K562 (cell line): ENCODE measurements around the gene TSPAN18. TPM values are rescaled to one million over a fixed set of nuclear protein-coding genes. Genes with fewer than 3 reads are reported as not detected.

Experiments
- ATAC-seq: fragments of 200-7000 bp; cut with Tn5 transposase; 3 replicates; pipeline ENCODE4 v1.9.1; 2020; ENCODE audit warnings: moderate library complexity
- BruUV-seq: library from RNA; stranded (reverse); fragments of 400-500 nt; replicated peaks from 2 replicates; lab custom pipeline; 2021; lab: Mats Ljungman, UMichigan
- CTCF ChIA-PET: fragments of 300-600 bp; formaldehyde crosslinking; extraction: SDS; loops from one replicate; lab custom pipeline; 2021; ENCODE audit warnings: low intra/inter-chr PET ratio; lab: Yijun Ruan, JAX
- POLR2A ChIA-PET: fragments of 300-600, 350-650 bp; sonication (Branson Sonifier 250); formaldehyde crosslinking; extraction: SDS; loops from one replicate; lab custom pipeline; 2021; ENCODE audit warnings: antibody characterized with exemption, inconsistent platforms; lab: Yijun Ruan, JAX
- DNase-seq, 4 experiments: peaks; one replicate each; pipeline versions ENCODE4 v3.0.0 to v3.0.0-alpha.2; 2011 to 2018; ENCODE audit warnings: low spot score in 3 of 4, mixed read lengths in 3 of 4; ENCODE audit errors: extremely low read depth in 1 of 4
- FAIRE-seq: peaks from 2 replicates; lab custom pipeline; 2011; peaks lifted over from hg19 to GRCh38; lab: Jason Lieb, UNC
- H2AFZ ChIP-seq: 2 replicates; pipeline ENCODE4 v1.6.0; 2011; ENCODE audit warnings: low read depth, low read length, control low read depth, inconsistent platforms
- H3K27ac ChIP-seq: fragments of 200-600 bp; 3 replicates; pipeline ENCODE4 v1.8.0; 2011; ENCODE audit warnings: low read depth, mild to moderate bottlenecking, control low read depth, inconsistent platforms, low read length, moderate library complexity, mixed read lengths; ENCODE audit errors: extremely low read depth
- H3K27me3 ChIP-seq, 2 experiments: fragments of 300-600 bp in 1 of 2; 2 replicates in 1 of 2; 3 replicates in 1 of 2; pipeline versions ENCODE4 v1.6.0 to v1.8.0; 2011; ENCODE audit warnings: inconsistent platforms in 2 of 2, low read length in 2 of 2, mild to moderate bottlenecking in 1 of 2, mixed read lengths in 1 of 2, moderate library complexity in 1 of 2; ENCODE audit not compliant: control insufficient read depth in 2 of 2, insufficient read depth in 2 of 2
- H3K36me3 ChIP-seq: fragments of 300-600 bp; 3 replicates; pipeline ENCODE4 v1.8.0; 2011; ENCODE audit warnings: mild to moderate bottlenecking, low read length, inconsistent platforms; ENCODE audit not compliant: control insufficient read depth, insufficient read depth
- H3K4me1 ChIP-seq, 2 experiments: fragments of 200-600 bp in 1 of 2; replicated peaks in 1 of 2; 2 replicates in 1 of 2; 3 replicates in 1 of 2; pipeline versions ENCODE4 v1.5.1 to v1.8.0; 2011; ENCODE audit warnings: inconsistent platforms in 2 of 2, low read length in 2 of 2, mild to moderate bottlenecking in 1 of 2, mixed read lengths in 1 of 2, moderate library complexity in 1 of 2; ENCODE audit not compliant: control insufficient read depth in 2 of 2, insufficient read depth in 2 of 2
- H3K4me2 ChIP-seq: 2 replicates; pipeline ENCODE4 v1.6.1; 2011; ENCODE audit warnings: low read length, control low read depth, inconsistent platforms, mixed read lengths; ENCODE audit not compliant: insufficient read depth
- H3K4me3 ChIP-seq: fragments of 200-600 bp; sonication (generic), shearing (Covaris generic); 2 replicates; pipeline ENCODE4 v1.5.1; 2016; ENCODE audit warnings: control low read depth, inconsistent platforms
- H3K79me2 ChIP-seq: fragments of 200-600 bp; 3 replicates; pipeline ENCODE4 v1.8.0; 2011; ENCODE audit warnings: low read length, inconsistent platforms; ENCODE audit not compliant: control insufficient read depth, insufficient read depth
- H3K9ac ChIP-seq, 2 experiments: 2 replicates each; pipeline versions ENCODE4 v1.6.0 to v1.6.1; 2011; ENCODE audit warnings: low read depth in 2 of 2, low read length in 2 of 2, control low read depth in 1 of 2, inconsistent platforms in 1 of 2, mild to moderate bottlenecking in 1 of 2, mixed read lengths in 1 of 2; ENCODE audit not compliant: insufficient read depth in 1 of 2
- H3K9me1 ChIP-seq: one replicate; pipeline ENCODE4 v1.6.0; 2011; ENCODE audit warnings: inconsistent platforms, mild to moderate bottlenecking, low read length, moderate library complexity; ENCODE audit not compliant: control insufficient read depth, insufficient read depth
- H3K9me3 ChIP-seq: replicated peaks from 2 replicates; pipeline ENCODE4 v1.5.1; 2011; ENCODE audit warnings: low read depth, low read length, inconsistent platforms; ENCODE audit not compliant: control insufficient read depth, insufficient read depth
- H4K20me1 ChIP-seq: replicated peaks from 2 replicates; pipeline ENCODE4 v1.6.1; 2011; ENCODE audit warnings: low read length, inconsistent platforms, mixed read lengths; ENCODE audit not compliant: control insufficient read depth, insufficient read depth
- IRF2 ChIP-seq: sonication (generic); formaldehyde crosslinking; IDR thresholded peaks from 2 replicates; pipeline ENCODE4 v1.8.1; 2022; ENCODE audit warnings: mild to moderate bottlenecking, missing genetic modification reagents
- MAFF ChIP-seq: IDR thresholded peaks from 2 replicates; pipeline ENCODE4 v1.6.1; 2012; ENCODE audit warnings: low read length, improper control_type of control experiment
- PREB ChIP-seq: sonication (generic); formaldehyde crosslinking; IDR thresholded peaks from 2 replicates; pipeline ENCODE4 v1.8.1; 2023; ENCODE audit warnings: mild to moderate bottlenecking, missing genetic modification reagents
- SRSF7 ChIP-seq: fragments of 200-400 bp; formaldehyde crosslinking; optimal IDR thresholded peaks from 2 replicates; pipeline ENCODE3; 2017; ENCODE audit warnings: mild to moderate bottlenecking, low read depth, low read length
- VEZF1 ChIP-seq: fragments of 200-800 bp; sonication (Bioruptor generic); IDR thresholded peaks from 2 replicates; pipeline ENCODE4 v1.6.1; 2017; ENCODE audit warnings: missing genetic modification characterization, missing compliant biosample characterization
- ZNF184 ChIP-seq: sonication (generic); formaldehyde crosslinking; IDR thresholded peaks from 2 replicates; pipeline ENCODE4 v1.5.0; 2020; ENCODE audit warnings: missing genetic modification reagents
- WGBS: fragments of 100-300 bp; shearing (Covaris generic); methylation state at CpG from one replicate; pipeline ENCODE4 v1.1.6; 2016; ENCODE audit warnings: low coverage, mixed read lengths; ENCODE audit not compliant: insufficient coverage; ENCODE audit errors: missing lambda C conversion rate; 5-methylcytosine and 5-hydroxymethylcytosine counted together
- in situ Hi-C: fragments of 300-500 bp; cut with MboI; formaldehyde crosslinking; loops from 4 replicates; pipeline ENCODE4 v1.15.0; 2018; ENCODE audit warnings: inconsistent platforms, mixed read lengths
- intact Hi-C: fragments of 100-400 bp; cut with micrococcal nuclease; formaldehyde crosslinking; loops from 2 replicates; pipeline ENCODE4 v1.14.2; 2022
- polyA plus RNA-seq, 8 experiments: library from polyadenylated mRNA; depleted of rRNA in 4 of 8; stranded (reverse) in 5 of 8; unstranded in 3 of 8; fragments of >200 nt; fragmentation: Nextera tagmentation in 2 of 8; fragmentation: Illumina TruSeq in 1 of 8; extraction: Ambion mirVana in 2 of 8; extraction: Trizol in 1 of 8; gene quantifications; 2 replicates each; pipeline versions ENCODE4 v1.2.1 to v1.2.3, GENCODE V29; 2011 to 2014; ENCODE audit warnings: inconsistent platforms in 1 of 8, missing spikeins in 1 of 8
- total RNA-seq, 7 experiments: library from RNA; depleted of rRNA in 6 of 7; stranded (reverse); fragments of >200 nt in 6 of 7; fragmentation: Illumina TruSeq in 2 of 7; extraction: Trizol in 2 of 7; gene quantifications; 2 replicates each; pipeline versions ENCODE4 v1.2.1 to v1.2.3, GENCODE V29; 2011 to 2021; ENCODE audit warnings: low replicate concordance in 1 of 7

The TSPAN18 gene
- total and polyA plus RNA-seq, 9 of the 15 experiments (the other 6 are each of a cell fraction or from before 2014, with no cell fraction given), result 0.17 to 0.35 (median 0.22) TPM; not detected in 4

- Histone ChIP-seq H2AFZ (no peak overlapping the region), H3K4me2 (no peak overlapping the region), H3K9me1 (no peaks in the 10 kb centered on the region), H4K20me1 (peaks cover 23% of the 10 kb centered on the region; the same call in 1 of the 2 replicates), H3K36me3 (no peaks in the 10 kb centered on the region), H3K9ac (no peak overlapping the region), H3K79me2 (no peaks in the 10 kb centered on the region), H3K27ac (no peak overlapping the region), H3K4me3 (no peak overlapping the region), H3K4me1 (peaks cover 0 to 7% of the 10 kb centered on the region in 2 experiments; a peak in 2 of 5 replicates), H3K9me3 (no peaks in the 10 kb centered on the region), H3K27me3 (peaks cover 0 to 26% of the 10 kb centered on the region in 2 experiments; a peak in 2 of 5 replicates)
- CTCF ChIA-PET, result no interaction called here
- no peak for FAIRE-seq
- in situ Hi-C loops, result no loop called here
- no peak for TF ChIP-seq PREB (CRISPR knock-in tag)
- TF ChIP-seq SRSF7, result no peak
- no peak for TF ChIP-seq VEZF1
- no peak for TF ChIP-seq IRF2
- TF ChIP-seq MAFF, result no peak
- no peak for TF ChIP-seq ZNF184 (CRISPR knock-in tag)
- no peak for ATAC-seq
- intact Hi-C loops, result no loop called here
- DNase-seq, result no peak
- WGBS, result 6% methylated on average over 7 of the region's 7 CpGs
- no TSS peak for BruUV-seq
- POLR2A ChIA-PET, result no interaction called here
Observed at GRCh38 chr11:44943696-44944095, 216.9 kb downstream of the TSPAN18 start.
